ENCODE results near the gene AP1M2. TPM values are rescaled to one million over a fixed set of nuclear protein-coding genes. Genes with fewer than 3 reads are reported as not detected.

Gene AP1M2
- total RNA-seq, 1 donor from 2014 or later: 3.6 TPM

DNA sequence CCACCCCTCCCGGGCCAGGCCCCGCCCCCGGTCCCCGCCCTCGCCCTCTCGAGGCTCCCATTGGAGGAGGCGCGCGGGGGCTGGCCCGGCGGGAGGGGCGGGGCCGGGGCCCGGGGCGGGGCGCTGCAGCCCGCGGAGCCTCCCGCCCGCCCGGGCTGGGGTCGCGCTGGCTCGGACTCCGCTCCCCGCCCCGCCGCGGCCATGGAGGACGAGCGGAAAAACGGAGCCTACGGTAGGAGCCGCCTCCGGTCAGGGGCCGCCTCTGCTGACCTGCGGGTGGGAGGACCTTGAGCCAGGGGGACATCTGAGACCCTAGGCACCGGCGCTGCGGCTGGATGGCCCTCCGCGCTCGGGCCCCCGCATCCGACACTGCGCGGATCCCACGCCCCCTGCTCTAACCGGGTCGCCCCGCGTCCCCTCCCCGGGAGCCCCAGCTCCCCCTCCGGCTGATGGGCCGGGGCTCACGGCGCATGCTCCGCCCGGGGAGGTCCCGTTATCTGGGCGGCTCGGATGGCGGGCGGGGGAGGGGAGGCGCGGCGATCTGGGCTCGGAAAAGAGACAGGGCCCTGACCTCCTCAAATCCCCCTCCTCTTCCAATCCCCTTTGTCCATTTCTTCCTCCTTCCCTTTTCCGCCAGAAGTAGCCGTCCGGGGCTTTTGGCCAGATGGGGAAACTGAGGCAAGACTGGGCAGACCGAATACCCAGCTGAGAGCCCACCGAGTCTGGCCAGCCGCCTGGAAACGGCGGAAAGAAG is 15.4 kb upstream of the AP1M2 start:
- Mint-ChIP-seq H3K36me3 (peaks cover 2% of the 10 kb centered on the region), H3K4me3 (peak overlapping the region; percentile 91), H3K4me1 (peaks cover 18% of the 10 kb centered on the region), H3K9me3 (no peaks in the 10 kb centered on the region), H3K27me3 (ENCODE audit: insufficient read depth, low read depth) (peaks cover 8% of the 10 kb centered on the region), H3K27ac (no peak overlapping the region)
- Histone ChIP-seq H3K9me3 (ENCODE audit: low read depth) (no peaks in the 10 kb centered on the region), H3K36me3 (no peaks in the 10 kb centered on the region), H3K4me1 (peaks cover 15% of the 10 kb centered on the region), H2AFZ (replicated peaks) (peak overlapping the region; percentile 91), H3K27me3 (peaks cover 11% of the 10 kb centered on the region), H3K9ac (peak overlapping the region; percentile 75), H3K79me2 (ENCODE audit: low read depth) (peaks cover 45% of the 10 kb centered on the region), H3K27ac (peak overlapping the region; percentile 88), H4K20me1 (ENCODE audit: low read depth) (peaks cover 13% of the 10 kb centered on the region), H3F3A (ENCODE audit: low read depth) (peaks cover 14% of the 10 kb centered on the region), H3K4me3 (peak overlapping the region; percentile 98), H3K4me2 (peak overlapping the region; percentile 96)
- peak; percentile 95 for DNase-seq (ENCODE audit: low spot score)
- TF ChIP-seq EZH2phosphoT487 (IDR thresholded peaks at IDR 0.05): no peak
- TF ChIP-seq EZH2 (IDR thresholded peaks at IDR 0.05): no peak
- no peak for TF ChIP-seq CTCF (IDR thresholded peaks at IDR 0.05)

- Histone ChIP-seq H3K9me3 (ENCODE audit: low read depth) (no peaks in the 10 kb centered on the region), H2AFZ (replicated peaks) (no peak overlapping the region), H3K9ac (no peak overlapping the region), H3K4me1 (peaks cover 15% of the 10 kb centered on the region), H3K27me3 (peaks cover 11% of the 10 kb centered on the region), H3K36me3 (no peaks in the 10 kb centered on the region), H3K79me2 (ENCODE audit: low read depth) (peaks cover 42% of the 10 kb centered on the region), H3F3A (ENCODE audit: low read depth) (peaks cover 14% of the 10 kb centered on the region), H3K27ac (no peak overlapping the region), H3K4me2 (no peak overlapping the region), H4K20me1 (ENCODE audit: low read depth) (peaks cover 8% of the 10 kb centered on the region), H3K4me3 (peak overlapping the region; percentile 98)
- Mint-ChIP-seq H3K9me3 (no peaks in the 10 kb centered on the region), H3K27me3 (ENCODE audit: insufficient read depth, low read depth) (peaks cover 8% of the 10 kb centered on the region), H3K4me3 (peak overlapping the region; percentile 91), H3K4me1 (peaks cover 18% of the 10 kb centered on the region), H3K27ac (peak overlapping the region; percentile 72), H3K36me3 (no peaks in the 10 kb centered on the region)
- DNase-seq (ENCODE audit: low spot score): no peak
- no peak for TF ChIP-seq EZH2phosphoT487 (IDR thresholded peaks at IDR 0.05)
- no peak for TF ChIP-seq EZH2 (IDR thresholded peaks at IDR 0.05)
Measured at GRCh38 chr19:10601999-10602329, 14.9 kb upstream of the AP1M2 start.

- H3K4me3 Mint-ChIP-seq: peak overlapping the region; percentile 41
- no peaks in the 10 kb centered on the region for H3K9me3 ChIP-seq (ENCODE audit: low read depth)
- no peaks in the 10 kb centered on the region for H3K36me3 ChIP-seq
- no peak overlapping the region for H3K9ac ChIP-seq
- no peak overlapping the region for H2AFZ ChIP-seq (replicated peaks)
- peaks cover 15% of the 10 kb centered on the region for H3K4me1 ChIP-seq
- H3K4me1 Mint-ChIP-seq: peaks cover 18% of the 10 kb centered on the region
- no peaks in the 10 kb centered on the region for H3K9me3 Mint-ChIP-seq
- H3K4me3 ChIP-seq: no peak overlapping the region
- H3K27me3 Mint-ChIP-seq (ENCODE audit: insufficient read depth, low read depth): peaks cover 11% of the 10 kb centered on the region
- H3K27me3 ChIP-seq: peaks cover 11% of the 10 kb centered on the region
- no peak overlapping the region for H3K27ac Mint-ChIP-seq
- TF ChIP-seq CTCF (IDR thresholded peaks at IDR 0.05) (no peak), EZH2 (IDR thresholded peaks at IDR 0.05) (no peak), EZH2phosphoT487 (IDR thresholded peaks at IDR 0.05) (no peak)
- no peak for DNase-seq (ENCODE audit: low spot score)
- no peaks in the 10 kb centered on the region for H3K36me3 Mint-ChIP-seq
- H3K4me2 ChIP-seq: no peak overlapping the region
- no peak overlapping the region for H3K27ac ChIP-seq
- peaks cover 14% of the 10 kb centered on the region for H3F3A ChIP-seq (ENCODE audit: low read depth)
- peaks cover 8% of the 10 kb centered on the region for H4K20me1 ChIP-seq (ENCODE audit: low read depth)
- H3K79me2 ChIP-seq (ENCODE audit: low read depth): peaks cover 25% of the 10 kb centered on the region
Measured at GRCh38 chr19:10600149-10600548, 13.0 kb upstream of the AP1M2 start.
